ENCODE data around the gene HMGN2. TPM values are rescaled to one million over a fixed set of nuclear protein-coding genes. Genes with fewer than 3 reads are reported as not detected.
"Not testable (repeated sequence)": the region's sequence is repeated elsewhere in the genome, so short reads cannot be mapped to it uniquely, and the experiment has no call there.

HMGN2 gene
- total RNA-seq, 1 experiment from 2014 or later, result 888 TPM

DNA sequence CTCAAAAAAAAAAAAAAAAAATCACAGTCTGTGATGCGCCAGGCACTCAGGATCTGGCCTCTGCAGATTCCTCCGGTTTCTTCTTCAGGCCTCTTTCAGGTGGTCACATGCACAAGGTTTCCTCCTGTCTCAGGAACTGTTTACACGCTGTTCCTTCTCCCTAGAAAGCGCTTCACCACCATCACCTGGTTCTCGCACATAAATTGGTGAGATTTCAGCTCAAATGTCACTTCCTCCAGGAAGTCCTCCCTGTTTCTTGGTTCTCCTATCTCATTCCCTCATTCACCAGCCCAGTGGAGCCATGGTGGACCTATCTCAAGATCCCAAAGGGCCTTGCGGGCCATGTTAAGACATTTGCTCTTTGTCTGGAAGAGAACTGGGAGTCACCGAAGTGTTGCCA is 26.7 kb downstream of the HMGN2 start:
- TSS peak; percentile 68 for BruUV-seq (replicated peaks)
- no peak overlapping the region for H2AFZ ChIP-seq (ENCODE audit: low read length)
- no peaks in the 10 kb centered on the region for H3K79me2 ChIP-seq (ENCODE audit: low read length)
- POLR2A ChIA-PET (ENCODE audit: unreplicated experiment), result no interaction called here
- H4K20me1 ChIP-seq (ENCODE audit: low read length), result no peaks in the 10 kb centered on the region
- H3K9me3 ChIP-seq (ENCODE audit: low read length), result no peaks in the 10 kb centered on the region
- no peak for ATAC-seq
- H3K4me1 ChIP-seq (ENCODE audit: insufficient read depth, low read length), result peaks cover 19% of the 10 kb centered on the region
- no peaks in the 10 kb centered on the region for H3K9me2 ChIP-seq (replicated peaks; ENCODE audit: low read length)
- no peaks in the 10 kb centered on the region for H3F3A ChIP-seq (ENCODE audit: low read length, unreplicated experiment)
- no peak for DNase-seq
- no peak overlapping the region for H3K4me2 ChIP-seq (ENCODE audit: low read length)
- H3K9ac ChIP-seq (ENCODE audit: low read length), result no peak overlapping the region
- no peak for TF ChIP-seq CTCF (conservative IDR thresholded peaks at IDR 0.05; ENCODE audit: low read depth, low read length)
- TF ChIP-seq EZH2phosphoT487 (IDR thresholded peaks at IDR 0.05; ENCODE audit: borderline replicate concordance, low read length), result no peak
- no peak for TF ChIP-seq EZH2 (IDR thresholded peaks at IDR 0.05; ENCODE audit: low read length, unreplicated experiment)
- no peak overlapping the region for H3K27ac ChIP-seq (ENCODE audit: low read length)
- no peak overlapping the region for H3K4me3 ChIP-seq (ENCODE audit: low read length)
- no peaks in the 10 kb centered on the region for H3K36me3 ChIP-seq (ENCODE audit: low read depth, low read length)
- CTCF ChIA-PET, result no interaction called here
- intact Hi-C loops (cut with micrococcal nuclease), result no loop called here
- no peaks in the 10 kb centered on the region for H3K27me3 ChIP-seq (ENCODE audit: low read length)

GRCh38 chr1:26500488-26501175 is 28.4 kb downstream of the HMGN2 start:
- Histone ChIP-seq H3K9ac (ENCODE audit: low read length) (peak overlapping the region; percentile 90), H4K20me1 (ENCODE audit: low read length) (no peaks in the 10 kb centered on the region), H3K27me3 (ENCODE audit: low read length) (no peaks in the 10 kb centered on the region), H3K4me3 (ENCODE audit: low read length) (peak overlapping the region; percentile 73), H3K36me3 (ENCODE audit: low read depth, low read length) (no peaks in the 10 kb centered on the region), H3F3A (ENCODE audit: low read length, unreplicated experiment) (no peaks in the 10 kb centered on the region), H3K4me1 (ENCODE audit: insufficient read depth, low read length) (peaks cover 19% of the 10 kb centered on the region), H2AFZ (ENCODE audit: low read length) (peak overlapping the region; percentile 96), H3K79me2 (ENCODE audit: low read length) (no peaks in the 10 kb centered on the region), H3K27ac (ENCODE audit: low read length) (peak overlapping the region; percentile 93), H3K4me2 (ENCODE audit: low read length) (peak overlapping the region; percentile 99), H3K9me3 (ENCODE audit: low read length) (no peaks in the 10 kb centered on the region), H3K9me2 (replicated peaks; ENCODE audit: low read length) (no peaks in the 10 kb centered on the region)
- ChIA-PET POLR2A (ENCODE audit: unreplicated experiment) (interaction anchor here (1.5 kb wide), 1 partner anchor 29 kb away, joined by 6 read pairs; the partner anchor contains the start of gene RPS6KA1), CTCF (interaction anchor here (0.6 to 2.7 kb wide), 5 partner anchors 25 to 38 kb away, joined by 3 to 22 read pairs (median 8); partner anchors contain the start of genes HMGN2 and RPS6KA1)
- ATAC-seq (peak; percentile 79), DNase-seq (peak; percentile 76)
- no peak for TF ChIP-seq EZH2 (IDR thresholded peaks at IDR 0.05; ENCODE audit: low read length, unreplicated experiment)
- TF ChIP-seq EZH2phosphoT487 (IDR thresholded peaks at IDR 0.05; ENCODE audit: borderline replicate concordance, low read length), result peak; percentile 59; the same call in 1 of the 2 replicates
- peak; percentile 12; the same call in 1 of the 2 replicates for TF ChIP-seq CTCF (conservative IDR thresholded peaks at IDR 0.05; ENCODE audit: low read depth, low read length)
- no TSS peak for BruUV-seq (replicated peaks)
- intact Hi-C loops (cut with micrococcal nuclease), result loop anchor here (1.0 to 2.0 kb wide), 2 partner anchors 31 to 38 kb away; no protein-coding TSS in a partner anchor

DNA sequence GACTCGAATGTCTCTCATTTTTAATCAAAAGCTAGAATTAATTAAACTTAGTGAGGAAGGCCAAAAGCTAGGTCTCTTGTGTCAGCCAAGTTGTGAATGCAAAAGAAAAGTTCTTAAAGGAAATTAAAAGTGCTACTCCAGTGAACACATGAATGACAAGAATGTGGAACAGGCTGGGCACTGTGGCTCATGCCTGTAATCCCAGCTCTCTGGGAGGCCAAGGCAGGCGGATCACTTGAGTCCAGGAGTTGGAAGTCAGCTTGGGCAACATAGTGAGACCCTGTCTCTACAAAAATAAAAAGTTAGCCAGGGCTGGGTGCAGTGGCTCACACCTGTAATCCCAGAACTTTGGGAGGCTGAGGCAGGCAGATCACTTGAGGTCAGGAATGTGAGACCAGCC is 38.5 kb downstream of the HMGN2 start:
- H3K4me2 ChIP-seq (ENCODE audit: low read length); BruUV-seq (replicated peaks); H3K79me2 ChIP-seq (ENCODE audit: low read length); H3F3A ChIP-seq (ENCODE audit: low read length, unreplicated experiment); intact Hi-C loops (cut with micrococcal nuclease); H3K36me3 ChIP-seq (ENCODE audit: low read depth, low read length); H3K9me3 ChIP-seq (ENCODE audit: low read length); H2AFZ ChIP-seq (ENCODE audit: low read length); H4K20me1 ChIP-seq (ENCODE audit: low read length); H3K4me1 ChIP-seq (ENCODE audit: insufficient read depth, low read length); POLR2A ChIA-PET (ENCODE audit: unreplicated experiment); H3K4me3 ChIP-seq (ENCODE audit: low read length); H3K27me3 ChIP-seq (ENCODE audit: low read length); H3K27ac ChIP-seq (ENCODE audit: low read length); H3K9ac ChIP-seq (ENCODE audit: low read length); ATAC-seq; H3K9me2 ChIP-seq (replicated peaks; ENCODE audit: low read length); DNase-seq: not testable (repeated sequence)
- CTCF ChIA-PET, result interaction anchor here (0.7 kb wide), 1 partner anchor 9 kb away, joined by 3 read pairs; no protein-coding TSS in a partner anchor

DNA sequence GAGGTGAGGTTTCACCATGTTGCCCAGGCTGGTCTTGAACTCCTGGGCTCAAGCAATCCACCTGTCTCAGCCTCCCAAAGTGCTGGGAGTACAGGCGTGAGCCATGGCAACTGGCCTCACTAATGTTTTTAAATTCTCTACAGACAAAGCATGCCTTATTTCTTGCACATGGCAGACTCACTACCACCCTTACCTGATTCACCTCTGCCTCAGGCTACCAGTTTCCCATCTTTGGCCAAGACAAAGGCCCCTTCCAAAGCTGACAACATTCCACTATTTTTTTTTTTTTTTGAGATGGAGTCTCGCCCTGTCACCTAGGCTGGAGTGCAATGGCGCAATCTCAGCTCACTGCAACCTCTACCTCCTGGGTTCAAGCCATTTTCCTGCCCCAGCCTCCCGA is 43.6 kb downstream of the HMGN2 start:
- H3K27me3 ChIP-seq (ENCODE audit: low read length); intact Hi-C loops (cut with micrococcal nuclease); H3K36me3 ChIP-seq (ENCODE audit: low read depth, low read length); DNase-seq; H3K4me1 ChIP-seq (ENCODE audit: insufficient read depth, low read length); H3K4me2 ChIP-seq (ENCODE audit: low read length); H3K27ac ChIP-seq (ENCODE audit: low read length); H3K79me2 ChIP-seq (ENCODE audit: low read length); H2AFZ ChIP-seq (ENCODE audit: low read length); H3K4me3 ChIP-seq (ENCODE audit: low read length); H4K20me1 ChIP-seq (ENCODE audit: low read length); POLR2A ChIA-PET (ENCODE audit: unreplicated experiment); ATAC-seq; H3K9me2 ChIP-seq (replicated peaks; ENCODE audit: low read length); CTCF ChIA-PET; H3F3A ChIP-seq (ENCODE audit: low read length, unreplicated experiment); BruUV-seq (replicated peaks); H3K9ac ChIP-seq (ENCODE audit: low read length); H3K9me3 ChIP-seq (ENCODE audit: low read length): not testable (repeated sequence)

Measured in PC-3 (cell line).